Upper lobe of left lung (tissue), 6 donors: ENCODE measurements around the gene GALNT6. TPM values are rescaled to one million over a fixed set of nuclear protein-coding genes. Genes with fewer than 3 reads are reported as not detected.

Experiments
- ATAC-seq, 2 donors: fragments of 200-7000 bp; cut with Tn5 transposase; one replicate each; pipeline ENCODE4 v1.9.1; 2022; ENCODE audit warnings: mild to moderate bottlenecking in 2 of 2, moderate library complexity in 2 of 2; ENCODE audit not compliant: low FRiP score in 2 of 2
- DNase-seq, 2 donors: peaks; one replicate each; pipeline ENCODE4 v3.0.0-alpha.2; 2019 to 2020
- H3K27ac ChIP-seq, 4 donors: fragments of 200-600 bp; sonication (generic); one replicate each; pipeline ENCODE4 v1.5.1; 2016 to 2019
- H3K27me3 ChIP-seq, 4 donors: fragments of 200-600 bp; sonication (generic); one replicate each; pipeline ENCODE4 v1.5.1; 2017 to 2019
- H3K36me3 ChIP-seq, 4 donors: fragments of 200-600 bp; sonication (generic); one replicate each; pipeline ENCODE4 v1.5.1; 2016 to 2019
- H3K4me1 ChIP-seq, 4 donors: fragments of 200-600 bp; sonication (generic); one replicate each; pipeline ENCODE4 v1.5.1; 2018 to 2019
- H3K4me3 ChIP-seq, 4 donors: fragments of 200-600 bp; sonication (generic); one replicate each; pipeline ENCODE4 v1.5.1; 2017 to 2019; ENCODE audit warnings: mild to moderate bottlenecking in 2 of 4, moderate library complexity in 1 of 4
- H3K9me3 ChIP-seq, 4 donors: fragments of 200-600 bp; sonication (generic); one replicate each; pipeline ENCODE4 v1.5.1; 2018 to 2019
- EP300 ChIP-seq, 4 donors: sonication (generic); formaldehyde crosslinking; IDR thresholded peaks; one replicate each; pipeline ENCODE4 v1.5.1; 2017; ENCODE audit warnings: antibody characterized with exemption in 4 of 4, control low read depth in 2 of 4
- POLR2A ChIP-seq, 4 donors: fragments of 450-650 bp; IDR thresholded peaks; one replicate each; pipeline ENCODE4 v1.5.1; 2016 to 2017; ENCODE audit warnings: antibody characterized with exemption in 4 of 4, mild to moderate bottlenecking in 2 of 4
- POLR2AphosphoS5 ChIP-seq, 2 donors: sonication (generic); formaldehyde crosslinking; IDR thresholded peaks; one replicate each; pipeline ENCODE4 v1.5.1; 2017; ENCODE audit warnings: antibody characterized with exemption in 2 of 2
- WGBS, 2 donors: methylation state at CpG; one replicate each; pipeline ENCODE4 v1.1.5; 2017 to 2018; 5-methylcytosine and 5-hydroxymethylcytosine counted together
- total RNA-seq, 6 donors: library from RNA; depleted of rRNA in 4 of 6; stranded (reverse); fragments of >200 nt in 4 of 6; gene quantifications; one replicate each; pipeline versions ENCODE4 v1.1.0 to v1.2.1, GENCODE V29; 2016 to 2021
- TF ChIP-seq, protein P1 (sequence below), 6 experiments: fragments of 450-650 bp in 4 of 6; fragments of 200-600 bp in 2 of 6; sonication (generic) in 2 of 6; IDR thresholded peaks; one replicate each; pipeline ENCODE4 v1.5.1; 2016 to 2019; ENCODE audit warnings: antibody characterized with exemption in 6 of 6
- donor health status: DM: no; HTN: no; CAD: no; lungs with moderate emphysema.
- donor health status: DM: no; HTN: yes; CAD: no; lungs with severe emphysema.

The GALNT6 gene
- total RNA-seq, 6 donors from 2014 or later, result 8.3 to 56.6 (median 21.3) TPM

DNA sequence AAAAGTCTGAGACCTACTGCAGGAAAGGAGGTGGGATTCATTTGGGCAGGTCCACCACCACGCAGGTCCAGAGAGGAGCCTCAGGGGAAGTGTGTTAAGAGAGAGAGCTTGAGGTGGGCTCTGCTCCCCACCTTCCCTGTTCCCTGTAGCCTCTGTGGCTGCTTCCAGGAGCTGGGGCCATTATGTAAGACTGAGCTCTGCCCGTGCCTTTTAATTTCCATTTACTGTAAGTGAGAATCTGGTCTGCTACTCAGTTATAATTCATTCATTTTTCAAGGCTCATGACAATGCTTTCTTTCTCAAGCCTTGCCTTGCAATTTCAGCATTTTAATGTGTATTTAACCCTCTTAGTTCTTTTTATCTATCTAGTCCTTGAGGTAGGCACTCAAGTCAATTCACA lies 41.7 kb upstream of the GALNT6 start:
- Histone ChIP-seq H3K9me3 (no peaks in the 10 kb centered on the region), H3K27me3 (no peaks in the 10 kb centered on the region), H3K4me1 (no peaks in the 10 kb centered on the region), H3K4me3 (no peak overlapping the region), H3K27ac (no peak overlapping the region), H3K36me3 (no peaks in the 10 kb centered on the region)
- ATAC-seq (no peak), DNase-seq (no peak)
- TF ChIP-seq, protein P1, sequence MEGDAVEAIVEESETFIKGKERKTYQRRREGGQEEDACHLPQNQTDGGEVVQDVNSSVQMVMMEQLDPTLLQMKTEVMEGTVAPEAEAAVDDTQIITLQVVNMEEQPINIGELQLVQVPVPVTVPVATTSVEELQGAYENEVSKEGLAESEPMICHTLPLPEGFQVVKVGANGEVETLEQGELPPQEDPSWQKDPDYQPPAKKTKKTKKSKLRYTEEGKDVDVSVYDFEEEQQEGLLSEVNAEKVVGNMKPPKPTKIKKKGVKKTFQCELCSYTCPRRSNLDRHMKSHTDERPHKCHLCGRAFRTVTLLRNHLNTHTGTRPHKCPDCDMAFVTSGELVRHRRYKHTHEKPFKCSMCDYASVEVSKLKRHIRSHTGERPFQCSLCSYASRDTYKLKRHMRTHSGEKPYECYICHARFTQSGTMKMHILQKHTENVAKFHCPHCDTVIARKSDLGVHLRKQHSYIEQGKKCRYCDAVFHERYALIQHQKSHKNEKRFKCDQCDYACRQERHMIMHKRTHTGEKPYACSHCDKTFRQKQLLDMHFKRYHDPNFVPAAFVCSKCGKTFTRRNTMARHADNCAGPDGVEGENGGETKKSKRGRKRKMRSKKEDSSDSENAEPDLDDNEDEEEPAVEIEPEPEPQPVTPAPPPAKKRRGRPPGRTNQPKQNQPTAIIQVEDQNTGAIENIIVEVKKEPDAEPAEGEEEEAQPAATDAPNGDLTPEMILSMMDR (IDR thresholded peaks at IDR 0.05), result no peak
- TF ChIP-seq POLR2AphosphoS5 (IDR thresholded peaks at IDR 0.05) (no peak), EP300 (IDR thresholded peaks at IDR 0.05) (no peak), POLR2A (IDR thresholded peaks at IDR 0.05) (no peak)
- 67 to 80% methylated on average over 2 of the region's 2 CpGs for WGBS, 2 donors

DNA sequence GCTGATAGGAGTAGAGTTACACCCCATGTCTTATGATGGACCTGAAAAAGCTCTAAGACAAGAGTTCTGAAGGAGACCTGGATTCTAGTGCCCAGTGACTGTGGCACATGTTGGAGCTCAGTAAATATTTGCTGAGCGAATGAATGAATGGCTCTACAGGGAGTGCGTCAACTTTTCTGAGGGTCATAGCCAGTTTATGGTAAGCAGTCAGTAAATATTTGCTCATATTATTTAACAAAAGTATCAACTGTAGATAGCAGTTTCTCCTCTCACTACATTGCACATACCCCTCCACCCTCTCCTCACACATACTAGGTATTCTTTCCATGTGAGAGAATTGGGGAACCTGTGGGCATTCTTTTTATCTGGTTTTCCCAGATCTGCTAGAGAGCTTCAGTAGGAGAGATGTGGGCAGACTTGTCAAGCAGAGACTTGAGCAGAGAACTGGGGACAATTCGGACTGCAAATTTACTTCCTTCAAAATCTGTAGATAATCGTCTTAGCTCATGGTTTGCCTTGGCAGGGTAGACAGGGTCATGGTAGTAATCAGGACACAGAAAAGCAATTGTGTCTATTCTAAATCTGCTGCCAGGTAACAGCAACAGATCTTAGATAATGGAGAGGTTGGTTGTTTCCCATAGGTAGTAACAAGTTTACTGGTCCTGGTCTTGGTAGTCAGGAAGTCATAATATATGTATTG lies 39.1 kb upstream of the GALNT6 start:
- DNase-seq (no peak), ATAC-seq (peak in 1 of 2 donors; percentile 64)
- peaks cover 0 to 3% (median 0%) of the 10 kb centered on the region in 4 donors for H3K27me3 ChIP-seq
- no peak overlapping the region for H3K4me3 ChIP-seq
- peaks cover 0 to under 1% (median under 1%) of the 10 kb centered on the region in 4 donors for H3K4me1 ChIP-seq
- WGBS, 2 donors, result 48 to 55% methylated on average over 4 of the region's 4 CpGs
- TF ChIP-seq EP300 (IDR thresholded peaks at IDR 0.05) (no peak), POLR2AphosphoS5 (IDR thresholded peaks at IDR 0.05) (no peak), POLR2A (IDR thresholded peaks at IDR 0.05) (no peak)
- TF ChIP-seq, protein P1 (IDR thresholded peaks at IDR 0.05), result no peak
- H3K9me3 ChIP-seq, result no peaks in the 10 kb centered on the region
- H3K36me3 ChIP-seq, result no peaks in the 10 kb centered on the region
- H3K27ac ChIP-seq, result no peak overlapping the region

DNA sequence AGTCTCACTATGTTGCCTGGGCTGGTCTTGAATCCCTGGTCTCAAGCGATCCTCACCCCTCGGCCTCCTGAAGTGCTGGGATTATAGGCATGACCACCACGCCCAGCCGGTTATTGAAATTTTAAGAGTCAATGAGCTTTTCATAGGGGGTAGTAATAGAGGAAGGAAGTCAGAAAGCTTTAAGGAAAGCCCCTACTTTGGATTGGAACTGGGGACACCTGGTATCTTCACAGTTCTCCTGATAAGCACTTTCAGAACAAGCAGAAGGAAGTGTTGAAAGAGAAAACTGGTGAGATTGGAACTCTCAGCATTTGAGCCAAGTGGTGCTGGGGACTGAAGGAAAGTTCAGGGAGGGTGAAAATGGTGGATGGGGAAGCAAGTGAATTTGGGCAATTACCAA lies 38.5 kb upstream of the GALNT6 start:
- no peak for ATAC-seq
- no peaks in the 10 kb centered on the region for H3K36me3 ChIP-seq

DNA sequence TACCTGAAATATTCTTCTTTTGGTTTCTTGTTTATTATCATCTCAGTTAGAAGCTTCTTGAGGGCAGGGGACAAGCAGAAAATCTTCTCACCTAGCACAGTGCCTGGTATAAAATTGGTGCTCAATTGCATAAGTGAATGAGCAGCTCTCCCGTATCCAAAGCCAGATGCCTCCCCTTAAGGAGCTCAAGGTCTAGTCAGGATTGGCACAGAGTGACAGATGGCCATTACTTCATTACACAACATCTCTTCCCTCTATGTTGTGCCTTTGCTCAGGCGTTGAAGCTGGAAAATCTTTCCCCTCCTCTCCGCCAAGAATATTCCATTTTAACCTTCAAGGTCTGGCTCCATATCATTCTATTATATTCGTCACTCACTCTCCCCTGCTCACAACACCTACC lies 37.0 kb upstream of the GALNT6 start:
- Histone ChIP-seq H3K36me3 (no peaks in the 10 kb centered on the region), H3K27me3 (peaks cover 0 to 10% (median 1%) of the 10 kb centered on the region in 4 donors), H3K9me3 (no peaks in the 10 kb centered on the region), H3K27ac (no peak overlapping the region), H3K4me1 (peaks cover 11 to 13% (median 12%) of the 10 kb centered on the region in 4 donors), H3K4me3 (no peak overlapping the region)
- no peak for TF ChIP-seq POLR2AphosphoS5 (IDR thresholded peaks at IDR 0.05)
- no peak for TF ChIP-seq POLR2A (IDR thresholded peaks at IDR 0.05)
- TF ChIP-seq, protein P1 (IDR thresholded peaks at IDR 0.05), result no peak
- no peak for TF ChIP-seq EP300 (IDR thresholded peaks at IDR 0.05)
- no peak for ATAC-seq
- no peak for DNase-seq
- 84 to 93% methylated on average over 4 of the region's 4 CpGs for WGBS, 2 donors

More for the DNA sequence above, 38.5 kb upstream of the GALNT6 start:
- DNase-seq, result no peak
- Histone ChIP-seq H3K9me3 (no peaks in the 10 kb centered on the region), H3K4me1 (peaks cover 5 to 7% (median 6%) of the 10 kb centered on the region in 4 donors), H3K4me3 (no peak overlapping the region), H3K27me3 (peaks cover 0 to 10% (median under 1%) of the 10 kb centered on the region in 4 donors), H3K27ac (no peak overlapping the region)
- TF ChIP-seq POLR2A (IDR thresholded peaks at IDR 0.05), result no peak
- TF ChIP-seq EP300 (IDR thresholded peaks at IDR 0.05), result no peak
- TF ChIP-seq, protein P1 (IDR thresholded peaks at IDR 0.05), result no peak
- no peak for TF ChIP-seq POLR2AphosphoS5 (IDR thresholded peaks at IDR 0.05)
- 79 to 90% methylated on average over 4 of the region's 4 CpGs for WGBS, 2 donors
